A673 (cell line): ENCODE measurements around the gene CLPSL2. TPM values are rescaled to one million over a fixed set of nuclear protein-coding genes. Genes with fewer than 3 reads are reported as not detected.

Source experiments
- BruUV-seq: library from RNA; stranded (reverse); fragments of 400-500 nt; replicated peaks from 2 replicates; lab custom pipeline; 2021; lab: Mats Ljungman, UMichigan
- CTCF ChIA-PET: fragments of 300-600 bp; sonication (Branson Sonifier 250); formaldehyde crosslinking; loops from one replicate; lab custom pipeline; 2022; ENCODE audit warnings: antibody characterized with exemption; lab: Charles Lee
- POLR2A ChIA-PET: fragments of 300-600 bp; sonication (Branson Sonifier 250); formaldehyde crosslinking; loops from one replicate; lab custom pipeline; 2022; ENCODE audit warnings: antibody characterized with exemption; ENCODE audit not compliant: low non-redundant PET; lab: Charles Lee
- DNase-seq: peaks from one replicate; pipeline ENCODE4 v3.0.0-alpha.2; 2015; ENCODE audit warnings: low spot score
- H3K27ac ChIP-seq: fragments of 200-600 bp; sonication (generic); 2 replicates; pipeline ENCODE4 v1.5.1; 2016; ENCODE audit warnings: mixed run types, low read depth, mild to moderate bottlenecking, mixed read lengths, antibody characterized with exemption, low read length; ENCODE audit not compliant: poor library complexity, severe bottlenecking
- H3K27me3 ChIP-seq: fragments of 200-600 bp; sonication (generic); replicated peaks from 2 replicates; pipeline ENCODE4 v1.6.1; 2017; ENCODE audit warnings: mixed run types, low read depth, mild to moderate bottlenecking, mixed read lengths, antibody characterized with exemption, low read length; ENCODE audit not compliant: insufficient read depth, poor library complexity
- H3K36me3 ChIP-seq: fragments of 200-600 bp; sonication (generic); 2 replicates; pipeline ENCODE4 v1.6.1; 2016; ENCODE audit warnings: mixed run types, mild to moderate bottlenecking, mixed read lengths, antibody characterized with exemption, low read length; ENCODE audit not compliant: insufficient read depth, poor library complexity, severe bottlenecking
- H3K4me1 ChIP-seq: fragments of 200-600 bp; sonication (generic); 2 replicates; pipeline ENCODE4 v1.6.1; 2017; ENCODE audit warnings: mixed run types, mild to moderate bottlenecking, mixed read lengths, antibody characterized with exemption, low read length; ENCODE audit not compliant: insufficient read depth, poor library complexity, severe bottlenecking
- H3K4me3 ChIP-seq: fragments of 200-600 bp; sonication (generic); 2 replicates; pipeline ENCODE4 v1.5.1; 2016; ENCODE audit warnings: low read depth, mixed run types, mild to moderate bottlenecking, mixed read lengths, low read length; ENCODE audit not compliant: poor library complexity, severe bottlenecking
- H3K9me3 ChIP-seq: fragments of 200-600 bp; sonication (generic); 2 replicates; pipeline ENCODE4 v1.6.1; 2016; ENCODE audit warnings: mixed run types, low read depth, mild to moderate bottlenecking, mixed read lengths, antibody characterized with exemption, low read length; ENCODE audit not compliant: poor library complexity, severe bottlenecking
- EZH2 ChIP-seq: fragments of 200-600 bp; sonication (generic); IDR thresholded peaks from 2 replicates; pipeline ENCODE4 v1.6.1; 2017; ENCODE audit warnings: borderline replicate concordance, low read depth, mild to moderate bottlenecking, mixed read lengths, antibody characterized with exemption, low read length; ENCODE audit not compliant: poor library complexity, severe bottlenecking
- intact Hi-C: fragments of 100-400 bp; cut with micrococcal nuclease; formaldehyde crosslinking; loops from one replicate; pipeline ENCODE4 v1.10.0; 2022; ENCODE audit not compliant: unreplicated experiment
- total RNA-seq: library from RNA; stranded (reverse); gene quantifications from 2 replicates; pipeline ENCODE4 v1.2.3, GENCODE V29; 2021
- TF ChIP-seq, protein P1 (sequence below): fragments of 300-800, 200-600 bp; sonication (generic); conservative IDR thresholded peaks from 2 replicates; pipeline ENCODE4 v1.5.1; 2017; ENCODE audit warnings: low read depth, mild to moderate bottlenecking, antibody characterized with exemption, low read length, moderate library complexity, mixed read lengths

Gene CLPSL2
- total RNA-seq, 1 experiment from 2014 or later = not detected

DNA sequence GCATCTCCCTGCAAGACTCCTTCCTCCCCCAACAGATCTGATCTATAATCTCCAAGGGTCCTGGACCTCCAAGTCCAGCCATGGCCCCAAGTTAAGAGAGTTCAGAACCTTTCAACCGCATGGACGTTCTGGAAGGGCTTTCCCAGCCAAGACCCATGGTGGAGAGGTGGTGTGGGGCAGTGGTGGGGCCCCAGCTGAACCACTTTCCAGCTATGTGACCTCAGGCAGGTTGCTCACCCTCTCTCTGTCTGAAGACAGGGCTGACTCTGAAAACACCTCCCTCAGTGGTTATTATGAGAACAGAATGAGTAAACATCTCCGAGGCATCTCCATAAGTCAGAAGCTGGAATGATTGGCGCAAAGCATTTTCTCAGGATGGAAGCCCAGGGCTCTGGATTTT, 19.8 kb downstream of the CLPSL2 start:
- Histone ChIP-seq H3K27me3 (no peaks in the 10 kb centered on the region), H3K9me3 (no peaks in the 10 kb centered on the region), H3K27ac (no peak overlapping the region), H3K4me1 (no peaks in the 10 kb centered on the region), H3K4me3 (no peak overlapping the region), H3K36me3 (no peaks in the 10 kb centered on the region)
- BruUV-seq = no TSS peak
- TF ChIP-seq, protein P1, sequence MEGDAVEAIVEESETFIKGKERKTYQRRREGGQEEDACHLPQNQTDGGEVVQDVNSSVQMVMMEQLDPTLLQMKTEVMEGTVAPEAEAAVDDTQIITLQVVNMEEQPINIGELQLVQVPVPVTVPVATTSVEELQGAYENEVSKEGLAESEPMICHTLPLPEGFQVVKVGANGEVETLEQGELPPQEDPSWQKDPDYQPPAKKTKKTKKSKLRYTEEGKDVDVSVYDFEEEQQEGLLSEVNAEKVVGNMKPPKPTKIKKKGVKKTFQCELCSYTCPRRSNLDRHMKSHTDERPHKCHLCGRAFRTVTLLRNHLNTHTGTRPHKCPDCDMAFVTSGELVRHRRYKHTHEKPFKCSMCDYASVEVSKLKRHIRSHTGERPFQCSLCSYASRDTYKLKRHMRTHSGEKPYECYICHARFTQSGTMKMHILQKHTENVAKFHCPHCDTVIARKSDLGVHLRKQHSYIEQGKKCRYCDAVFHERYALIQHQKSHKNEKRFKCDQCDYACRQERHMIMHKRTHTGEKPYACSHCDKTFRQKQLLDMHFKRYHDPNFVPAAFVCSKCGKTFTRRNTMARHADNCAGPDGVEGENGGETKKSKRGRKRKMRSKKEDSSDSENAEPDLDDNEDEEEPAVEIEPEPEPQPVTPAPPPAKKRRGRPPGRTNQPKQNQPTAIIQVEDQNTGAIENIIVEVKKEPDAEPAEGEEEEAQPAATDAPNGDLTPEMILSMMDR = no peak
- TF ChIP-seq EZH2 = no peak
- ChIA-PET POLR2A (no interaction called here), CTCF (interaction anchor here (0.6 kb wide), 1 partner anchor 135 kb away, joined by 4 read pairs; no protein-coding TSS in a partner anchor)
- intact Hi-C loops = no loop called here
- DNase-seq = no peak

DNA sequence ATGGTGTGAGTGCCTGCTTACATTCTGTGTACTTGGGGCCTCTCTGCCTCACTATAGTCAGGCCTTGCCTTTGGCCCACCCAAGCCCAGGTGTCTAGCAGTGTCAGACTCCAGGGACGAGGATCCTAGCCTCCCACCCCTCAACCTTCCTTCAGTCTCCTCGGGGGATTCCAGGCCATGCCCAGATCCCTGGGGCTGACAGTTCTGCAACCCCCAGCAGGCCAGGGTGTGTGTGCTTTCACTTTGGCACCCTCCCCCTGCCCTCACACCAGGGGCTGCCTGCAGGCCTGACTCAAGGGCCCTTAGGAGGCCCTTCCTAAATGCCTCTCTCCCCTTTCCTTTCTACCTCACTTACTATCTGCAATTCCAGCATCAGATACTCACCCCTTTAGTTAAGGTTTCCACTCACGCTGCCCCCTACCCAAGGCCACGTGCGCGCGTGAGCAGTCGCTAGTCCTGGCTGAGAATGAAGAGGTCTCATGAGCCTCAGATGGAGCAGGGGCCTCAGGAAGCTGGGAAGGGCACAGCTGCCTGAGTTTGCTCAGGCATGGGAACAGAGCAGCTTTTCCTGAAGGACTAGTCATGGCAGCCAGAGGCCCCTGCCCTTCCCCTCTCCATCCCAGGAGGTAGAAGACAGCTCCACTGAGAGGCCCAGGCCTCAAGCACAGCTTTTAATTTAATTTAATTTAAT, 21.6 kb downstream of the CLPSL2 start:
- DNase-seq = no peak
- Histone ChIP-seq H3K27ac (no peak overlapping the region), H3K36me3 (no peaks in the 10 kb centered on the region), H3K4me3 (no peak overlapping the region), H3K4me1 (no peaks in the 10 kb centered on the region), H3K27me3 (no peaks in the 10 kb centered on the region), H3K9me3 (no peaks in the 10 kb centered on the region)
- TF ChIP-seq, protein P1 = no peak
- no peak for TF ChIP-seq EZH2
- no TSS peak for BruUV-seq
- ChIA-PET POLR2A (no interaction called here), CTCF (no interaction called here)
- intact Hi-C loops = loop anchor here (1.0 kb wide), 1 partner anchor 10 kb away; no protein-coding TSS in a partner anchor

DNA sequence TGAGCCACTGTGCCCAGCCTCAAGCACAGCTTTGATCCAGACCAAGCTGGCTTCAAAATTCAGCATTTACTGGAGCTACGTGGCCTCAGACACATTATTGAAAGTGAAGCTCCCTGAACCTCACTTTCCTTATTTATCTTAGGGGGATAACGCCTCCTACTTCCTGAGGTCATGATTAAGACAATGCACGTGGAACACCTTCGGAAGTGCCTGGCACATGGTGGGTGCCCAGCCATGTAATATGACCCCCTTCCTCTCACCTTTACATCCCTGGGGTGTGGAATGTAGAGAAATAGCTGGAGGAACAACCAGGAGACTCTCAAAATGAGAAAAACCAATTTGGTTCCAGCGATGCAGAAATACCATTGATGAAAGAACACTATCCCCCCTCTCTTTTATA, 22.3 kb downstream of the CLPSL2 start:
- H3K9me3 ChIP-seq = no peaks in the 10 kb centered on the region
- intact Hi-C loops = loop anchor here (1.0 kb wide), 1 partner anchor 10 kb away; no protein-coding TSS in a partner anchor
- TF ChIP-seq EZH2 = no peak
- TF ChIP-seq, protein P1 = no peak

More for the DNA sequence above, 22.3 kb downstream of the CLPSL2 start:
- no TSS peak for BruUV-seq
- no peak overlapping the region for H3K27ac ChIP-seq
- DNase-seq = no peak
- no peaks in the 10 kb centered on the region for H3K4me1 ChIP-seq
- H3K4me3 ChIP-seq = no peak overlapping the region
- H3K27me3 ChIP-seq = no peaks in the 10 kb centered on the region
- H3K36me3 ChIP-seq = no peaks in the 10 kb centered on the region
- POLR2A ChIA-PET = no interaction called here
- CTCF ChIA-PET = no interaction called here
